ENCODE data around the gene PRDM16. TPM values are rescaled to one million over a fixed set of nuclear protein-coding genes. Genes with fewer than 3 reads are reported as not detected.
A peak's percentile ranks its signal among the peaks of the same experiment; 100 is the strongest.

The PRDM16 gene
- polyA plus RNA-seq, 1 experiment = 0.06 TPM

DNA sequence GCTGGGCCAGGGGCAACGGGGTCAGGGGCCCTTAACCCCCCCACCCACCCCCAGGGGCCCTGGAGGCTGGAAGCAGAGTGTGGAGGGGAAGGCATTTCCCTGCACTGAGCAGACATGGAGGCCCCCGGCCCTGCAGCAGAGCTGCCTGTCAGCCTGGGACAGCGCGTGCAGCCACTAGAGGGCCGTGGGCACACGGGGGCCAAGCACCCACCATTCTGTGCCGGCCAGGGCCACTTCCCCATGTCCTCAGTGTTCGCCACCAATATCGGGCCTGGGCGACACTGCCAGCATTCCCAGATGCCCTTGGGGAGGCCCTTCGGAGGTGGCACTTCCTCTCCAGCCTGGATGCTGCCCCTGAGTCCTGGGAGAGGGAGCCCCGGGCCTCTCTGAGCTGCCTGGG, 362.3 kb downstream of the PRDM16 start:
- CTCF ChIA-PET = interaction anchor here (0.6 kb wide), 1 partner anchor 145 kb away, joined by 6 read pairs; no protein-coding TSS in a partner anchor

DNA sequence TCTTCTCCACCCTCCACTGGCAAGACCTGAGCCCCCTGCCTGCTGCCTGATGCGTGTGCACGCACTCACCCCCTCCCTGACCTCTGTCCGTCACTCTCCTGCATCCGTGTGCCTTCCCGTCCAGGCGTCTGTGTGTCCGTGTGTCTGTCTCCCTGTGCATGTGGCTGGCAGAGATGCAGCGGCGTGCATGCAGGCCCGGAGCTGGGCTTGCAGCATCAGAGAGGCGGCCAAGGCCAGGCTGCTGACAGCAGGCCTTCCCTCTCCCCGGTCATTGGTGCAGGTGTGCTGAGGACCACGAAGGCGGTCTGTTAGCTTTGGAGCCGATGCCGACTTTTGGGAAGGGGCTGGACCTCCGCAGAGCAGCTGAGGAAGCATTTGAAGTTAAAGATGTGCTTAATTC, 362.7 kb downstream of the PRDM16 start:
- H3K4me3 ChIP-seq (ENCODE audit: low read depth, low read length) = no peak overlapping the region
- CTCF ChIA-PET = interaction anchor here (0.6 kb wide), 1 partner anchor 145 kb away, joined by 6 read pairs; no protein-coding TSS in a partner anchor
- POLR2A ChIA-PET = no interaction called here
- peaks cover 2% of the 10 kb centered on the region; the same call in 1 of the 2 replicates for H3K9me3 ChIP-seq (ENCODE audit: control insufficient read depth, insufficient read depth, low read length)
- TF ChIP-seq, protein P1, sequence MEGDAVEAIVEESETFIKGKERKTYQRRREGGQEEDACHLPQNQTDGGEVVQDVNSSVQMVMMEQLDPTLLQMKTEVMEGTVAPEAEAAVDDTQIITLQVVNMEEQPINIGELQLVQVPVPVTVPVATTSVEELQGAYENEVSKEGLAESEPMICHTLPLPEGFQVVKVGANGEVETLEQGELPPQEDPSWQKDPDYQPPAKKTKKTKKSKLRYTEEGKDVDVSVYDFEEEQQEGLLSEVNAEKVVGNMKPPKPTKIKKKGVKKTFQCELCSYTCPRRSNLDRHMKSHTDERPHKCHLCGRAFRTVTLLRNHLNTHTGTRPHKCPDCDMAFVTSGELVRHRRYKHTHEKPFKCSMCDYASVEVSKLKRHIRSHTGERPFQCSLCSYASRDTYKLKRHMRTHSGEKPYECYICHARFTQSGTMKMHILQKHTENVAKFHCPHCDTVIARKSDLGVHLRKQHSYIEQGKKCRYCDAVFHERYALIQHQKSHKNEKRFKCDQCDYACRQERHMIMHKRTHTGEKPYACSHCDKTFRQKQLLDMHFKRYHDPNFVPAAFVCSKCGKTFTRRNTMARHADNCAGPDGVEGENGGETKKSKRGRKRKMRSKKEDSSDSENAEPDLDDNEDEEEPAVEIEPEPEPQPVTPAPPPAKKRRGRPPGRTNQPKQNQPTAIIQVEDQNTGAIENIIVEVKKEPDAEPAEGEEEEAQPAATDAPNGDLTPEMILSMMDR (IDR thresholded peaks at IDR 0.05; ENCODE audit: low read depth, low read length) = no peak
- H3K27ac ChIP-seq (ENCODE audit: low read depth, low read length) = no peak overlapping the region
- no peak for DNase-seq (ENCODE audit: low read depth, low spot score)
- H3K27me3 ChIP-seq (ENCODE audit: control insufficient read depth, insufficient read depth, low read length) = no peaks in the 10 kb centered on the region

More for the DNA sequence above, 362.3 kb downstream of the PRDM16 start:
- H3K27ac ChIP-seq (ENCODE audit: low read depth, low read length) = no peak overlapping the region
- POLR2A ChIA-PET = no interaction called here
- TF ChIP-seq, protein P1 (IDR thresholded peaks at IDR 0.05; ENCODE audit: low read depth, low read length) = peak; percentile 16; the same call in 1 of the 2 replicates
- H3K9me3 ChIP-seq (ENCODE audit: control insufficient read depth, insufficient read depth, low read length) = no peaks in the 10 kb centered on the region; the same call in 1 of the 2 replicates
- no peak for DNase-seq (ENCODE audit: low read depth, low spot score)
- no peaks in the 10 kb centered on the region for H3K27me3 ChIP-seq (ENCODE audit: control insufficient read depth, insufficient read depth, low read length)
- H3K4me3 ChIP-seq (ENCODE audit: low read depth, low read length) = no peak overlapping the region

DNA sequence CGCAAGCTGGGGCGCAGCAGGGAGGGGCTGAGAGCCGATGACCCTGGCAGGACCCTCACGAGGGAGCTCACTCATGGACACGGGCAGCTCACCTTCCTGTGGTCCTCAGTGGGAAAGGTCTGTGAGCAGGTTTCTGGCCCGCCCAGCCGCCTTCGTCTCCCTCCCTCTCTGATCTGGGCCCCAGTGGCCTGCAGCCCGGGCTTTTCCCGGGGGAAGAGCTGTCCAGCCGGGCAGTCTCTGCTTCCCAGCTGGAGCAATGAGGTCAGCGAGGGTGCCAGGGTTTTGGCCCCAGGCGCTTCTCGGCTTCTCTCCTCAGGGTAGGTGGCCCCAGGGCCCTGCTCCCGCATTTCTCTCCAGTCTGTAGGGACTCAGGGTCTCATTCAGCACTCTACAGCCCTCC, 363.3 kb downstream of the PRDM16 start:
- CTCF ChIA-PET = no interaction called here
- POLR2A ChIA-PET = interaction anchor here (0.6 kb wide), 1 partner anchor 25 kb away, joined by 6 read pairs; no protein-coding TSS in a partner anchor
- TF ChIP-seq, protein P1 (IDR thresholded peaks at IDR 0.05; ENCODE audit: low read depth, low read length) = no peak
- DNase-seq (ENCODE audit: low read depth, low spot score) = no peak
- Histone ChIP-seq H3K4me3 (ENCODE audit: low read depth, low read length) (no peak overlapping the region), H3K9me3 (ENCODE audit: control insufficient read depth, insufficient read depth, low read length) (peaks cover 8% of the 10 kb centered on the region; the same call in 1 of the 2 replicates), H3K27me3 (ENCODE audit: control insufficient read depth, insufficient read depth, low read length) (no peaks in the 10 kb centered on the region), H3K27ac (ENCODE audit: low read depth, low read length) (no peak overlapping the region)

DNA sequence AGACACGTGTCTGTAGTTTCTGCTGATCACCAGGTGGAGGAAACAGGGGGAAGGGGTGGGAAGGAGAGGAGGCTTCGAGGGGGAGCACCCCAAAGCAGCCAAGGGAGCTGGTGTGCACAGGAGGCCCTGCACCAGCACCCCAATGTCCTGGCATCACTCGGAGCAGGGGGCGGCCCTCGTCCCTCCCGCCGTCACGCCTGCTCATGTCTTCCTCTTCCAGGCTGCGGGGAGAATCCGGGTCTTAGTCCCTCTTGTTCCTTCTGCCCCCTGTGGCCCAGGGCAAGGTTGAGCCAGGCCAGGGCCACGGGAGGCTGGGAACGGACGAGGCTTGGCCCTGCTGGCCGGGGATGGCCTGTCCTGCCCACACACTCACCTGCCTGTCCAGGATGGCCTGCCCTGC, 364.1 kb downstream of the PRDM16 start:
- no peaks in the 10 kb centered on the region for H3K27me3 ChIP-seq (ENCODE audit: control insufficient read depth, insufficient read depth, low read length)
- no peak for DNase-seq (ENCODE audit: low read depth, low spot score)
- CTCF ChIA-PET = no interaction called here
- H3K4me3 ChIP-seq (ENCODE audit: low read depth, low read length) = no peak overlapping the region
- H3K27ac ChIP-seq (ENCODE audit: low read depth, low read length) = no peak overlapping the region
- POLR2A ChIA-PET = no interaction called here
- TF ChIP-seq, protein P1 (IDR thresholded peaks at IDR 0.05; ENCODE audit: low read depth, low read length) = no peak
- peaks cover 10% of the 10 kb centered on the region; the same call in 1 of the 2 replicates for H3K9me3 ChIP-seq (ENCODE audit: control insufficient read depth, insufficient read depth, low read length)

DNA sequence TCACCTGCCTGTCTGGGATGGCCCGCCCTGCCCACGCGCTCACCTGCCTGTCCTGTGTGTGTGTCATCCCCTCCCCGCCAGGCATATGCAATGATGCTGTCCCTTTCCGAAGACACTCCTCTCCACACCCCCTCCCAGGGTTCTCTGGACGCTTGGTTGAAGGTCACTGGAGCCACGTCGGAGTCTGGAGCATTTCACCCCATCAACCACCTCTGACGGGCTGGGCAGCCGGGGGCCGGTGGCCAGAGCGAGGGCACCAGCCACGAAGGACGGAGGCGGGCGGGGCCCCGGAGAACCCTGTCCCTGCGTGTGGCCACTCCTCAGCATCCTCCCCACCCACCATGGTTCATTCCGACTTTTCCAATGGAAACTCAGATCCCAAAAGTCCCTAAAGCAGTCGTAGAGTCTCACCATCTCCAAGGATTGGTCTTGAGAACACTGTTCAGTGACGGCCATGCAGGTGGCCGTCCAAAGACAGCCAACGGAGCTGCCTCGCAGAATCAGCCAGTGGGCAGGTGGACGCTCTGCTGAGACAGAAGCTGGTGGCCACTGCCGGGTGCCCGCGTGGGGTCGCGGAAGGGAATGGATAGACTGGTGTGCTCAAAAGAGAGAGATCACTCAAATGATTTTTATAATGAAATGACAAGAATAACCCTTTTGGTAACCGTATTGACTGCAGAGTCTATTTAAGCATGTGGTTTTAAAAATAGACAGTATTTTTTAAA, 364.8 kb downstream of the PRDM16 start:
- POLR2A ChIA-PET = no interaction called here
- CTCF ChIA-PET = interaction anchor here (1.0 kb wide), 1 partner anchor 19 kb away, joined by 3 read pairs; no protein-coding TSS in a partner anchor
- H3K27ac ChIP-seq (ENCODE audit: low read depth, low read length) = no peak overlapping the region
- H3K9me3 ChIP-seq (ENCODE audit: control insufficient read depth, insufficient read depth, low read length) = peaks cover 10% of the 10 kb centered on the region; the same call in 1 of the 2 replicates
- TF ChIP-seq, protein P1 (IDR thresholded peaks at IDR 0.05; ENCODE audit: low read depth, low read length) = no peak
- H3K4me3 ChIP-seq (ENCODE audit: low read depth, low read length) = no peak overlapping the region
- no peak for DNase-seq (ENCODE audit: low read depth, low spot score)
- H3K27me3 ChIP-seq (ENCODE audit: control insufficient read depth, insufficient read depth, low read length) = no peaks in the 10 kb centered on the region

Measured in AG04450 (cell line).